ENCODE measurements around the gene MAPK7.
A peak's percentile ranks its signal among the peaks of the same experiment; 100 is the strongest.

Gene MAPK7

DNA sequence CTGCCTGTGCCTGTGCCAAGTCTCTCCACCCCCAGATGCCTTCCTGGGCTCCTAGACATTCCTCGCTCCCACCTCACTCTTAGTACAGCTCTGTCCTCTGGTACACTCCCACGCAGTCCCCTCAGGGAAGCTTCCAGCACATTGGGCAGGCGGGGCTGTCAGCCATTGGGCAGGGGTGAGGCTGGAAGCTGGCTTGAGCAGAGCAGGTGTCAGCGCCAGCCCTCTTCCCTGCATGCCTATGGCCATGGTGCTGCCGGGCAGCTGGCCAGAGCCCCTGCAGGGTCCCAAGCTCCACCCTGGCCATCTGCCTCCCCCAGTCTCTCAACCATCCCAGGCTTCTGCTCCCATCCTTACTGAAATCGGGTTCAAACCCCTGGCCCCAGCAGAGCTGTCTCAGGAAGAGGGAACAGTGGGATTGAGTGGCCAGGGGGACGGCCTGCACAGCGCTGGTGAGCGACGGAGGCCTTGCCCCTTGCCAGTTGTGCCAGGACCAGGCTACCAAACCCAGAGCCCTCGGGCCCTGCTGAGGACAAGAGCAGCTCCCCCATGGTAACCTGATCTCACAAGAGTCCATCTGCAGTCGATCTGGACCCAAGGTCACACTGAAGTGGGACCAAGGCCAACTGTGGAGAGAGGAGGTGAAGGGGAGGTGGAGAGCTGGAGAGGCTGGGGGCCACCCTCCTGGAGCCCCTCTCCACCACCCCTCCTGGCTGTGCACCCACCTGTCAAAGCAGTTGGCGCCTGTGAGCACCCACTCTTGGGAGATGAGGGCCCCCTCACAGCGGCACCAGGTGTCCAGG lies 13.4 kb upstream of the MAPK7 start:
- DNase-seq: no peak

DNA sequence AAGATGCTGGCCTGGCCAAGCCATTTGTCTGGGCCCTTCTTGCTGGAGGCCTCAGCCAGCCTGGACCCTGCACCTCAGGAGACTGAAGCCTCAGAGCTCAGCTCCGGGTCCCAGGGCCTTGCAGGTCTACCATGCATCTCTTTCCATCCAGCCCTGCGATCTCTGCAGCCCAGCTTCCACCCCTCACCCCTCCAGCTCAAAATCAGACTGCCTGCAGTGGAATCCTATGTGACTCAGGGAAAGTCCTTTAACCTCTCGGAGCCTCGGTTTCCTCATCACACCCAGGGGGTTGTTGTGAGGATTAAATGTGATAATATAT lies 12.8 kb upstream of the MAPK7 start:
- DNase-seq: no peak

- no peak for DNase-seq
These were observed 12.3 kb upstream of the MAPK7 start for GRCh38 chr17:19365833-19366636.

DNA sequence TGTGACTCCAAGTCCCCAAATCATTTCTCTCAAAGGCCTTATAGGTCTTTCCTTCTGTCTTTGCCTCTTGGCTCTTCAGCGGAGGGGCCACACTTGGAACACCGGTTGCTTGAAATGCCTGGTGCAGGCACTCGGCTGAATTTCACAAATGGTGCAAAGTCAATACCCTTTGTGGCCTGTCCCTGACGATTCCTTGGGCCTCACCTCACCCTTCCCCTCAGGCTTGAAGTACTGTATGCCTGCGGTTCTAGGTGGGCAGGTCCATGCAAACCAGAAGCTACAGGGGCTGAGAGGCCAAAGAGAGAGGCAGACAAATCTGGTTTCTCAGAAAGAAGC lies 11.7 kb upstream of the MAPK7 start:
- DNase-seq: no peak

DNA sequence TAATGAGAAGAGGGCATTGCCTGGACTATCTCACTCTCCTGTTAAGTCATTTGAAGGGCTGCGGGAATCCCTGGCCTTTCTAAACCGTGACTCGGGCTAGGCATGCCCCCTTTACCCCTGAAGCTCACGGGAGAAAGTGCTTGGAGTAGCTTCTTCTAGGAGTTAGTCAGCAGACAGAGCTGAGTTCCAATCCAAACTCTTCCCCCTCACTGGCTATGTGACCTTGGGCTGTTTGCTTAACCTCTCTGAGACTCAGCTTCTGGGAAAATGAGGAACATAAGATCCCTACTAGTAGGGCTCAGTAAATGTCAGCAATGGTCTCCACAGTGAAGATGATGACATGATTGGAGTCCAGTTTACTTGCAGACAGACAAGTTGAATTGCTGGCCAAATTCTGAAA lies 10.1 kb upstream of the MAPK7 start:
- no peak for DNase-seq

- DNase-seq: no peak
These were observed 9.1 kb upstream of the MAPK7 start for GRCh38 chr17:19369107-19369778.

DNA sequence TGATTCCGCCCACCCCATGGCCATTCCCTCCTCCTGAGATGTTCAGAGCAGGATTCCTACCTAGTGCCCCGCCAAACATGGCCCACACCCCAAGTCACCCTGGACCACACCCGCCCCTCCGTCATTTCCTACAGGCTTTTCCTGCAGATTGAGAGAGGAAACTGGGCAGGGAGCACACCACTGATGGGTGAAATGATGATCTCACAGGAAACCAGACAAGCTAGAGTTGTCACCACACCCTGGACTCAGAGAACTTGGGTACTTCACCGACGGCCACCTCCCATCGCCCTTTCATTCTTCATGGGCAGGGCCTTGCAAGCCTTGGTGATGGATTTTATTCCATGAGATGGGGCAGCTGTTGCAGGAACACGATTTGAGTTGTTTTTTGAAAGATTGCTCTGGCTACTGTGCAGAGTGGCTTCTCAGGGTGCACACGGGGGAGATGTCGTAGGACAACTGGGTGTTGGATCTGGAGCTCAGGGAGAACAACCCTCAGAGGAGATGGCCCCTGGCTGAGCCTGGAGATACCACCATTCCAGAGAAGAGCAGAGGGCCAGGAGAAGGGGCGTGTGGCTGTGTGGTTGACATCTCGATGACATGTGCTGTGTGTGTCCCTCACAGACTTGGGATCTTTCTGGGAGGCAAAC lies 8.3 kb upstream of the MAPK7 start:
- no peak for DNase-seq

- no peak for DNase-seq
These were observed 7.8 kb upstream of the MAPK7 start for GRCh38 chr17:19370493-19370960.

DNA sequence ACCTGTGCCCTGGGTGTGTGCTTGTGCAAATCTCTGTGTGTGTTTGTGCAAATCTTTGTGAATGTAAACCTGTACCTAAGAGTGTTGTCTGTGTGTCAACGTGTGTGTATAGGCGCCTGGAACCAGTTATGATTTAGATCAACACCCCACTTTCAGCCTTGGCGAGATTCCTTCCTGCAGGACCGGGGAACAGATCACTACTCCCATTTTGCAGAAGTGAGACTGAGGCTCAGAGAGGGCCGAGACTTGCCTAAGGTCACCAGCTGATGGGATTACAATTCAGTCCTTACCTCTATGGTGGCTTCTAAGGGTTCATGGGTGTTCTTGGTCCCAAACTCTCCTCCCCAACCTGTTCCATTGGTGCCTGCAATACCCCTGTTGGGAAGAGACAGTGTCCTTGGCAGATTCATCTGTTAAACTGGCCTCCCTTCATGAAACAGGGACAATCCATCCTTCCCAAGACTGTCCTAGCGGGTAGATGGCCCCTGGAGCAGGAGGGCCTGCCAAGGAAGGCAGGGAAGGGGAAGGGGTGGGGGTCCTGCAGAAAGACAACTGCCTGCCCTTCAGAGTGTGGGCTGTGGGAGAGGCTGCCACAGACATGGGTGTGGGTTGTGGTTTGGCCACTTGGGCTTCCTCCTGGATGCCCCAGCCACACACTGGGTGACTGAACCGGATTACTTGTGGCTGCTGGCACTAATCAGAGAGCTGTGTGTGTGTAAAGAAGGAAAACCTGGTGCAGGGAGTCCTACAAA lies 6.9 kb upstream of the MAPK7 start:
- DNase-seq: no peak

DNA sequence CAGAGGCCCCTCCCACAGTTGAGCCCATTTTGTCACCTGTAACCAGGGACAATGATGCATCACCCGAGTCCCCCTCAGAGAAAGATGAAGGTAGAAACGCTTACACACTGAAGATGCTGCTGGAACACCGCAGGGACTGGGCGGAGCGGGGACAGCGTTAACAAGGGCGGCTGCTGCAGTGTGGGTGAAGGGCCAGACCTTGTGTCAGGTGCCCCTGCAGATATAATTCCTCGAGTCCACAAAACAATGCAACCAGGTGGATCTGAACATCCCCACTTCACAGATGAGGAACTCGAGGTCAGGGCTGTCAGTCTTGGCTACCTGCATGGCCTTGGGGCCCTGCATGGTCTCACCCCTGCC lies 6.3 kb upstream of the MAPK7 start:
- no peak for DNase-seq

DNA sequence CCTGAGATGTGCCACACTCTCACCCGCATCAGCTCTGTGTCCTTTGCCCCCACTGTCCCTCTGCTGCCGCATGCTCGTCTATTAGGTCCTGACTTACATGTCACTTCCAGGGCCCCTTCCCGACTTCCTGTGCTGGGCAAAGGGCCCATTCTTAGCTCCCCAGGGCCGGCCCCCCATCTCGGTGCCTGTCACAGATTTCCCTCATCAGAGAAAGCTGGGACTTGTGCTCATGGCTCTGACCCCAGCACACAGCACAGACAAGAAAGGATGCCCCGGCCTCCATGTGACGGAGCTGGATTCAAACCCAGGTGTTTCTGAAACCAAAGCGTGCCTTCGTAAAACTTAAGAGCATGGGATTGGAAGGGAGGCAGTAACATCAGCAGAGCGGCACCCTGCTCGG lies 5.9 kb upstream of the MAPK7 start:
- no peak for DNase-seq

DNA sequence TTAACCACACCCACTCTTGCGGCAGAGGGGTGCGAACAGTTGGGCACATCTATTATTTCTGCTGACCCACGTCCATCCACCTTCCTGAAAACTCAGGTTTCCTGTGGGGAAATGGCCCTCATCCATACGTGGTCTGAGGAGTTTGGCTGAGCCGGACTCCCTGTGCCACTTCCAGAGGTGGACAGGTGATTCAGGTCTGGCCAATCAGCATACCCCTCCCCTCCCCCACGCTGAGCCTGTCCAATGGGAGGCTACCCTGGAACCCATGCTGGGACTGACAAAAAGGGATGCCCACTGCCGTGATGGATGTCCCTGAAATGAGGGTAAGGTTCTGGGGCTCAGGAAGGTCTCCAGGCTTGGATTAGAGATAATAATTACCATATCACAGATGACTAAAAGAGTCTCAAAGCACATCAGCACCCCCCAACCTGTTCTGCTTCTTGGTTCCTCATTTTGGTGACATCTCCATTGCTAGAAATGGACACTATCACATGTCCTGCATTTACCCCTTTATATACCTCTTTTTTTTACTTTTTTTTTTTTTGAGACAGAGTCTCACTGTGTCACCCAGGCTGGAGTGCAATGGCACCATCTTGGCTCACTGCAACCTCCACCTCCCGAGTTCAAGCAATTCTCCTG lies 5.3 kb upstream of the MAPK7 start:
- DNase-seq: no peak

- DNase-seq: no peak
These were observed 4.2 kb upstream of the MAPK7 start for GRCh38 chr17:19374136-19374535.

DNA sequence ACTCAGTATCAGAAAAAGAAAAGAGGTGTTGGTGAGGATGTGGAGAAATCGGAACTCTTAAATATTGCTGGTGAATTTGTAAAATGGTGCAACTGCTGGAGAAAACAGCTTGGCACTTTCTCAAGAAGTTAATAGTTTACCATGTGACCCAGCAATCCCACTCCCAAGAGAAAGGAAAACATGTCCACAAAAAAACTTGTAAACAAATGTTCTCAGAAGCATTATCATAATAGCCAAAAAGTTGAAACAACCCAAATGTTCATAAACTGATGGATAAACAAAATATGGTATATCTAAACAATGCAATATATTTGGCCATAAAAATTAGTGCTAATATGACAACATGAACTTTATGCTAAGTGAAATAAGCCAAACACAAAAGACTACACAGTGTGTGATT lies 2.6 kb upstream of the MAPK7 start:
- DNase-seq: no peak

GRCh38 chr17:19376811-19377210 lies 1.5 kb upstream of the MAPK7 start:
- no peak for DNase-seq

DNA sequence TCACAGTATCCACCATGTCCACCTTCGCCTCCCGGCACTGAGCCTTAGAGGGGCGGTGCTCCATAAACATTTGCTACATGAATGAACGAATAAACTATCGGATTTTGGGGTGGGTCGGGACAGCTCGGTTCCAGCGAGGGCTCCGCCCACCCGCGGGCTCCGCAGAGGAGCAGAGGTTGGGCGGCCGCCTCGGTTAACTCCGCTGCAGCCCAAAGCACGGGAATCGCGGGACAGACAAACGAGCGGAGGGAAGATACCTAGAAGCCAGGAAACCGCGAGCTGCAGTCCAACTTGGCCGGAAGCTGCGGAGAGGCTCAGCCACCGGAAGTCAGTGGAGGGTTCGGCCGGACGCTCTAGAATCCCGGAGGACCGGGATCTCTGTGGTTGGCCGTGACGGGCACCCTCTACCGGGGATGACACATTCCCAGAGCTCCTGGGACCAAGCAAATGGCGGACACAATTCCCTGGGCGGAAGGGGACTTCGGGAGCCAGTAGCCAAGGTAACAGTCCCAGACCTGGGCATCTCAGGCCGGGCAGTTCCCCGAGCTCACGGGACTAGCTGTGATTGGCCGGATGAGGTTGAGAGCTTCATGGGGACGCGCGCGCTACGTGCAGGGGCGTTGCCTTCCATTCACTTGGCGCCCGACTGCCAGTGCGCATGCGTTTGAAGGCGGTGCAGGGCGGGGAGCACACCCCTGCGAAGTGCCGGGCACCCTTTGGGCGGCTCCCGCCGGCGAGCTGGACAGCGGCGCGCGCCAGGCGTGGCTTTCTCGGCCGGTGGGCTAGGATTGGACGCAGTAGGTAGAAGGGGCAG lies 489 bp upstream of the MAPK7 start:
- peak; percentile 99 for DNase-seq

DNA sequence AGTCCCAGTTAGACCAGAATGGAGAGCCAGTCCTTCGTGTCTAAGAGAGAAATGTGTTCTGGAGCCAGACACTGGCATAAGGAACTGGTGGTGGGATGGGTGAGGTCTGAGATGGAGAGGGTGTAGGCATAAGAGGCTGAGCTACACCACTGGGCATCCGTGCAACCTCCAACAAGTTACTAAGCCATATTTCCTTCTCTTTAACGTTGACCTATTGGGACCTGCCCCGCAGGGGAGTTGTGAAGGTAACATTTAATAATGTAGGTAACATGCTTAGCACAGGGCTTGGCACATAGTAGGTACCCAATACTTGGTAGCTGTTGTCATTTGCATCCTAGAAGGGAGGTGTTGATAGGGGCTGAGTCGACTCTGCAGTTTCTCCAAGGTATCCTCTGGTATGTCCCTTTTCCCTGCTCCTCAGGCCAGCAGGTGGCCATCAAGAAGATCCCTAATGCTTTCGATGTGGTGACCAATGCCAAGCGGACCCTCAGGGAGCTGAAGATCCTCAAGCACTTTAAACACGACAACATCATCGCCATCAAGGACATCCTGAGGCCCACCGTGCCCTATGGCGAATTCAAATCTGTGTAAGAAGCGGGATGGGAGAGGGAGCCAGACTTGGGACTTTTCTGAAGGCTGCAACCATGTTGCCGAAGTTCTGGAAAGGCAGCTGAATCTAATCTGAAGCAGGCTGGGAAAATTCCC lies 1.2 kb downstream of the MAPK7 start:
- no peak for DNase-seq

DNA sequence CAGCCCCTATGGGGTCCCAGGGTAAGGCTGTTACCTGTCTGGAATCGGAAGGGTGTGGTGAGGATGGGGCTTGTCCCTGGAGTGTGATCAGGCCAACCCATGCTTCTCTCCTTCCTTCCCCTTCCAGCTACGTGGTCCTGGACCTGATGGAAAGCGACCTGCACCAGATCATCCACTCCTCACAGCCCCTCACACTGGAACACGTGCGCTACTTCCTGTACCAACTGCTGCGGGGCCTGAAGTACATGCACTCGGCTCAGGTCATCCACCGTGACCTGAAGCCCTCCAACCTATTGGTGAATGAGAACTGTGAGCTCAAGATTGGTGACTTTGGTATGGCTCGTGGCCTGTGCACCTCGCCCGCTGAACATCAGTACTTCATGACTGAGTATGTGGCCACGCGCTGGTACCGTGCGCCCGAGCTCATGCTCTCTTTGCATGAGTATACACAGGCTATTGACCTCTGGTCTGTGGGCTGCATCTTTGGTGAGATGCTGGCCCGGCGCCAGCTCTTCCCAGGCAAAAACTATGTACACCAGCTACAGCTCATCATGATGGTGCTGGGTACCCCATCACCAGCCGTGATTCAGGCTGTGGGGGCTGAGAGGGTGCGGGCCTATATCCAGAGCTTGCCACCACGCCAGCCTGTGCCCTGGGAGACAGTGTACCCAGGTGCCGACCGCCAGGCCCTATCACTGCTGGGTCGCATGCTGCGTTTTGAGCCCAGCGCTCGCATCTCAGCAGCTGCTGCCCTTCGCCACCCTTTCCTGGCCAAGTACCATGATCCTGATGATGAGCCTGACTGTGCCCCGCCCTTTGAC lies 2.4 kb downstream of the MAPK7 start:
- DNase-seq: no peak

- no peak for DNase-seq
These were observed 3.1 kb downstream of the MAPK7 start for GRCh38 chr17:19381361-19381740.

All from HCEC 1CT (cell line).